Islet precursor cell (in vitro differentiated cells): ENCODE measurements around the gene PIGR.

Experiments
- DNase-seq: peaks from one replicate; pipeline ENCODE4 v3.0.0-alpha.2; 2018

Gene PIGR

GRCh38 chr1:206946261-206946660 lies at the start of gene PIGR:
TSS of gene PIGR (minus strand) at chr1:206946466. CDS start at chr1:206940531, 5,935 bp downstream.
- DNase-seq = no peak

GRCh38 chr1:206992790-206993189 lies 46.5 kb upstream of the PIGR start:
- DNase-seq = no peak

GRCh38 chr1:206987873-206988272 lies 41.6 kb upstream of the PIGR start:
- no peak for DNase-seq

- no peak for DNase-seq
Measured at GRCh38 chr1:206986885-206987284, 40.6 kb upstream of the PIGR start.

GRCh38 chr1:206986402-206986801 lies 40.1 kb upstream of the PIGR start:
- DNase-seq = no peak

- DNase-seq = no peak
Measured at GRCh38 chr1:206985162-206985749, 39.0 kb upstream of the PIGR start.

GRCh38 chr1:206982216-206982615 lies 36.0 kb upstream of the PIGR start:
- DNase-seq = peak; percentile 70

- no peak for DNase-seq
Measured at GRCh38 chr1:206979379-206980043, 33.2 kb upstream of the PIGR start.

- DNase-seq = no peak
Measured at GRCh38 chr1:206978259-206978658, 32.0 kb upstream of the PIGR start.

- no peak for DNase-seq
Measured at GRCh38 chr1:206975306-206975705, 29.0 kb upstream of the PIGR start.

- peak; percentile 18 for DNase-seq
Measured at GRCh38 chr1:206974140-206974539, 27.9 kb upstream of the PIGR start.

- no peak for DNase-seq
Measured at GRCh38 chr1:206972728-206973127, 26.5 kb upstream of the PIGR start.

- no peak for DNase-seq
Measured at GRCh38 chr1:206971029-206971655, 24.9 kb upstream of the PIGR start.

GRCh38 chr1:206970446-206970845 lies 24.2 kb upstream of the PIGR start, which contains the start of gene FCAMR:
TSS of gene FCAMR (minus strand) at chr1:206970460. CDS start at chr1:206970125, 335 bp downstream.
- peak; percentile 7 for DNase-seq

GRCh38 chr1:206969090-206969489 lies 22.8 kb upstream of the PIGR start:
- DNase-seq = no peak

GRCh38 chr1:206967096-206967849 lies 21.0 kb upstream of the PIGR start:
- peak; percentile 32 for DNase-seq

- no peak for DNase-seq
Measured at GRCh38 chr1:206965781-206966180, 19.5 kb upstream of the PIGR start.

- no peak for DNase-seq
Measured at GRCh38 chr1:206963740-206964139, 17.5 kb upstream of the PIGR start.

GRCh38 chr1:206963119-206963712 lies 16.9 kb upstream of the PIGR start:
- no peak for DNase-seq

- DNase-seq = no peak
Measured at GRCh38 chr1:206962272-206962671, 16.0 kb upstream of the PIGR start.

- DNase-seq = no peak
Measured at GRCh38 chr1:206961668-206962067, 15.4 kb upstream of the PIGR start.

- DNase-seq = no peak
Measured at GRCh38 chr1:206960676-206961386, 14.6 kb upstream of the PIGR start.
